ENCODE results near the gene CHRNG.

- TF ChIP-seq, protein P1, sequence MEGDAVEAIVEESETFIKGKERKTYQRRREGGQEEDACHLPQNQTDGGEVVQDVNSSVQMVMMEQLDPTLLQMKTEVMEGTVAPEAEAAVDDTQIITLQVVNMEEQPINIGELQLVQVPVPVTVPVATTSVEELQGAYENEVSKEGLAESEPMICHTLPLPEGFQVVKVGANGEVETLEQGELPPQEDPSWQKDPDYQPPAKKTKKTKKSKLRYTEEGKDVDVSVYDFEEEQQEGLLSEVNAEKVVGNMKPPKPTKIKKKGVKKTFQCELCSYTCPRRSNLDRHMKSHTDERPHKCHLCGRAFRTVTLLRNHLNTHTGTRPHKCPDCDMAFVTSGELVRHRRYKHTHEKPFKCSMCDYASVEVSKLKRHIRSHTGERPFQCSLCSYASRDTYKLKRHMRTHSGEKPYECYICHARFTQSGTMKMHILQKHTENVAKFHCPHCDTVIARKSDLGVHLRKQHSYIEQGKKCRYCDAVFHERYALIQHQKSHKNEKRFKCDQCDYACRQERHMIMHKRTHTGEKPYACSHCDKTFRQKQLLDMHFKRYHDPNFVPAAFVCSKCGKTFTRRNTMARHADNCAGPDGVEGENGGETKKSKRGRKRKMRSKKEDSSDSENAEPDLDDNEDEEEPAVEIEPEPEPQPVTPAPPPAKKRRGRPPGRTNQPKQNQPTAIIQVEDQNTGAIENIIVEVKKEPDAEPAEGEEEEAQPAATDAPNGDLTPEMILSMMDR (IDR thresholded peaks at IDR 0.05) = no peak
- TF ChIP-seq RAD21 (conservative IDR thresholded peaks at IDR 0.05 in 1 of 2, IDR thresholded peaks at IDR 0.05 in 1 of 2) (no peak), MAFK (IDR thresholded peaks at IDR 0.05; ENCODE audit: partially characterized antibody) (no peak), RFX5 (IDR thresholded peaks at IDR 0.05) (no peak), POLR2A (IDR thresholded peaks at IDR 0.05; ENCODE audit: low read length) (no peak), ESRRA (IDR thresholded peaks at IDR 0.05; ENCODE audit: borderline replicate concordance, low read length) (no peak), RCOR1 (IDR thresholded peaks at IDR 0.05; ENCODE audit: low read depth, low read length) (no peak), REST (IDR thresholded peaks at IDR 0.05) (no peak), CEBPB (IDR thresholded peaks at IDR 0.05) (no peak), CHD2 (IDR thresholded peaks at IDR 0.05; ENCODE audit: low read length, partially characterized antibody) (no peak), MAX (IDR thresholded peaks at IDR 0.05) (no peak)
- TF ChIP-seq, protein P2, sequence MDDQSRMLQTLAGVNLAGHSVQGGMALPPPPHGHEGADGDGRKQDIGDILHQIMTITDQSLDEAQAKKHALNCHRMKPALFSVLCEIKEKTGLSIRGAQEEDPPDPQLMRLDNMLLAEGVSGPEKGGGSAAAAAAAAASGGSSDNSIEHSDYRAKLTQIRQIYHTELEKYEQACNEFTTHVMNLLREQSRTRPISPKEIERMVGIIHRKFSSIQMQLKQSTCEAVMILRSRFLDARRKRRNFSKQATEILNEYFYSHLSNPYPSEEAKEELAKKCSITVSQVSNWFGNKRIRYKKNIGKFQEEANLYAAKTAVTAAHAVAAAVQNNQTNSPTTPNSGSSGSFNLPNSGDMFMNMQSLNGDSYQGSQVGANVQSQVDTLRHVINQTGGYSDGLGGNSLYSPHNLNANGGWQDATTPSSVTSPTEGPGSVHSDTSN (IDR thresholded peaks at IDR 0.05) = no peak
- TF ChIP-seq, protein P3, sequence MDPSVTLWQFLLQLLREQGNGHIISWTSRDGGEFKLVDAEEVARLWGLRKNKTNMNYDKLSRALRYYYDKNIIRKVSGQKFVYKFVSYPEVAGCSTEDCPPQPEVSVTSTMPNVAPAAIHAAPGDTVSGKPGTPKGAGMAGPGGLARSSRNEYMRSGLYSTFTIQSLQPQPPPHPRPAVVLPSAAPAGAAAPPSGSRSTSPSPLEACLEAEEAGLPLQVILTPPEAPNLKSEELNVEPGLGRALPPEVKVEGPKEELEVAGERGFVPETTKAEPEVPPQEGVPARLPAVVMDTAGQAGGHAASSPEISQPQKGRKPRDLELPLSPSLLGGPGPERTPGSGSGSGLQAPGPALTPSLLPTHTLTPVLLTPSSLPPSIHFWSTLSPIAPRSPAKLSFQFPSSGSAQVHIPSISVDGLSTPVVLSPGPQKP (IDR thresholded peaks at IDR 0.05; ENCODE audit: low read depth, low read length) = no peak
Measured at GRCh38 chr2:232492963-232493700, 46.4 kb upstream of the CHRNG start.

Data from A549 (cell line).